Measurements from ENCODE around the gene WDR70.

GRCh38 chr5:37742111-37742510, 363.0 kb downstream of the WDR70 start:
- TF ChIP-seq, protein P1, sequence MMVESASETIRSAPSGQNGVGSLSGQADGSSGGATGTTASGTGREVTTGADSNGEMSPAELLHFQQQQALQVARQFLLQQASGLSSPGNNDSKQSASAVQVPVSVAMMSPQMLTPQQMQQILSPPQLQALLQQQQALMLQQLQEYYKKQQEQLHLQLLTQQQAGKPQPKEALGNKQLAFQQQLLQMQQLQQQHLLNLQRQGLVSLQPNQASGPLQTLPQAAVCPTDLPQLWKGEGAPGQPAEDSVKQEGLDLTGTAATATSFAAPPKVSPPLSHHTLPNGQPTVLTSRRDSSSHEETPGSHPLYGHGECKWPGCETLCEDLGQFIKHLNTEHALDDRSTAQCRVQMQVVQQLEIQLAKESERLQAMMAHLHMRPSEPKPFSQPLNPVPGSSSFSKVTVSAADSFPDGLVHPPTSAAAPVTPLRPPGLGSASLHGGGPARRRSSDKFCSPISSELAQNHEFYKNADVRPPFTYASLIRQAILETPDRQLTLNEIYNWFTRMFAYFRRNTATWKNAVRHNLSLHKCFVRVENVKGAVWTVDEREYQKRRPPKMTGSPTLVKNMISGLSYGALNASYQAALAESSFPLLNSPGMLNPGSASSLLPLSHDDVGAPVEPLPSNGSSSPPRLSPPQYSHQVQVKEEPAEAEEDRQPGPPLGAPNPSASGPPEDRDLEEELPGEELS (CRISPR knock-in tag; IDR thresholded peaks at IDR 0.05), result no peak
- TF ChIP-seq, protein P2, sequence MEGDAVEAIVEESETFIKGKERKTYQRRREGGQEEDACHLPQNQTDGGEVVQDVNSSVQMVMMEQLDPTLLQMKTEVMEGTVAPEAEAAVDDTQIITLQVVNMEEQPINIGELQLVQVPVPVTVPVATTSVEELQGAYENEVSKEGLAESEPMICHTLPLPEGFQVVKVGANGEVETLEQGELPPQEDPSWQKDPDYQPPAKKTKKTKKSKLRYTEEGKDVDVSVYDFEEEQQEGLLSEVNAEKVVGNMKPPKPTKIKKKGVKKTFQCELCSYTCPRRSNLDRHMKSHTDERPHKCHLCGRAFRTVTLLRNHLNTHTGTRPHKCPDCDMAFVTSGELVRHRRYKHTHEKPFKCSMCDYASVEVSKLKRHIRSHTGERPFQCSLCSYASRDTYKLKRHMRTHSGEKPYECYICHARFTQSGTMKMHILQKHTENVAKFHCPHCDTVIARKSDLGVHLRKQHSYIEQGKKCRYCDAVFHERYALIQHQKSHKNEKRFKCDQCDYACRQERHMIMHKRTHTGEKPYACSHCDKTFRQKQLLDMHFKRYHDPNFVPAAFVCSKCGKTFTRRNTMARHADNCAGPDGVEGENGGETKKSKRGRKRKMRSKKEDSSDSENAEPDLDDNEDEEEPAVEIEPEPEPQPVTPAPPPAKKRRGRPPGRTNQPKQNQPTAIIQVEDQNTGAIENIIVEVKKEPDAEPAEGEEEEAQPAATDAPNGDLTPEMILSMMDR (IDR thresholded peaks at IDR 0.05), result no peak
- TF ChIP-seq, protein P3, sequence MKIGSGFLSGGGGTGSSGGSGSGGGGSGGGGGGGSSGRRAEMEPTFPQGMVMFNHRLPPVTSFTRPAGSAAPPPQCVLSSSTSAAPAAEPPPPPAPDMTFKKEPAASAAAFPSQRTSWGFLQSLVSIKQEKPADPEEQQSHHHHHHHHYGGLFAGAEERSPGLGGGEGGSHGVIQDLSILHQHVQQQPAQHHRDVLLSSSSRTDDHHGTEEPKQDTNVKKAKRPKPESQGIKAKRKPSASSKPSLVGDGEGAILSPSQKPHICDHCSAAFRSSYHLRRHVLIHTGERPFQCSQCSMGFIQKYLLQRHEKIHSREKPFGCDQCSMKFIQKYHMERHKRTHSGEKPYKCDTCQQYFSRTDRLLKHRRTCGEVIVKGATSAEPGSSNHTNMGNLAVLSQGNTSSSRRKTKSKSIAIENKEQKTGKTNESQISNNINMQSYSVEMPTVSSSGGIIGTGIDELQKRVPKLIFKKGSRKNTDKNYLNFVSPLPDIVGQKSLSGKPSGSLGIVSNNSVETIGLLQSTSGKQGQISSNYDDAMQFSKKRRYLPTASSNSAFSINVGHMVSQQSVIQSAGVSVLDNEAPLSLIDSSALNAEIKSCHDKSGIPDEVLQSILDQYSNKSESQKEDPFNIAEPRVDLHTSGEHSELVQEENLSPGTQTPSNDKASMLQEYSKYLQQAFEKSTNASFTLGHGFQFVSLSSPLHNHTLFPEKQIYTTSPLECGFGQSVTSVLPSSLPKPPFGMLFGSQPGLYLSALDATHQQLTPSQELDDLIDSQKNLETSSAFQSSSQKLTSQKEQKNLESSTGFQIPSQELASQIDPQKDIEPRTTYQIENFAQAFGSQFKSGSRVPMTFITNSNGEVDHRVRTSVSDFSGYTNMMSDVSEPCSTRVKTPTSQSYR (CRISPR knock-in tag; IDR thresholded peaks at IDR 0.05), result no peak
- TF ChIP-seq TEAD4 (CRISPR knock-in tag; IDR thresholded peaks at IDR 0.05), result no peak
- TF ChIP-seq, protein P4, sequence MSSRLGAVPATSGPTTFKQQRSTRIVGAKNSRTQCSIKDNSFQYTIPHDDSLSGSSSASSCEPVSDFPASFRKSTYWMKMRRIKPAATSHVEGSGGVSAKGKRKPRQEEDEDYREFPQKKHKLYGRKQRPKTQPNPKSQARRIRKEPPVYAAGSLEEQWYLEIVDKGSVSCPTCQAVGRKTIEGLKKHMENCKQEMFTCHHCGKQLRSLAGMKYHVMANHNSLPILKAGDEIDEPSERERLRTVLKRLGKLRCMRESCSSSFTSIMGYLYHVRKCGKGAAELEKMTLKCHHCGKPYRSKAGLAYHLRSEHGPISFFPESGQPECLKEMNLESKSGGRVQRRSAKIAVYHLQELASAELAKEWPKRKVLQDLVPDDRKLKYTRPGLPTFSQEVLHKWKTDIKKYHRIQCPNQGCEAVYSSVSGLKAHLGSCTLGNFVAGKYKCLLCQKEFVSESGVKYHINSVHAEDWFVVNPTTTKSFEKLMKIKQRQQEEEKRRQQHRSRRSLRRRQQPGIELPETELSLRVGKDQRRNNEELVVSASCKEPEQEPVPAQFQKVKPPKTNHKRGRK (CRISPR knock-in tag; IDR thresholded peaks at IDR 0.05; ENCODE audit: borderline replicate concordance), result no peak
- TF ChIP-seq, protein P5, sequence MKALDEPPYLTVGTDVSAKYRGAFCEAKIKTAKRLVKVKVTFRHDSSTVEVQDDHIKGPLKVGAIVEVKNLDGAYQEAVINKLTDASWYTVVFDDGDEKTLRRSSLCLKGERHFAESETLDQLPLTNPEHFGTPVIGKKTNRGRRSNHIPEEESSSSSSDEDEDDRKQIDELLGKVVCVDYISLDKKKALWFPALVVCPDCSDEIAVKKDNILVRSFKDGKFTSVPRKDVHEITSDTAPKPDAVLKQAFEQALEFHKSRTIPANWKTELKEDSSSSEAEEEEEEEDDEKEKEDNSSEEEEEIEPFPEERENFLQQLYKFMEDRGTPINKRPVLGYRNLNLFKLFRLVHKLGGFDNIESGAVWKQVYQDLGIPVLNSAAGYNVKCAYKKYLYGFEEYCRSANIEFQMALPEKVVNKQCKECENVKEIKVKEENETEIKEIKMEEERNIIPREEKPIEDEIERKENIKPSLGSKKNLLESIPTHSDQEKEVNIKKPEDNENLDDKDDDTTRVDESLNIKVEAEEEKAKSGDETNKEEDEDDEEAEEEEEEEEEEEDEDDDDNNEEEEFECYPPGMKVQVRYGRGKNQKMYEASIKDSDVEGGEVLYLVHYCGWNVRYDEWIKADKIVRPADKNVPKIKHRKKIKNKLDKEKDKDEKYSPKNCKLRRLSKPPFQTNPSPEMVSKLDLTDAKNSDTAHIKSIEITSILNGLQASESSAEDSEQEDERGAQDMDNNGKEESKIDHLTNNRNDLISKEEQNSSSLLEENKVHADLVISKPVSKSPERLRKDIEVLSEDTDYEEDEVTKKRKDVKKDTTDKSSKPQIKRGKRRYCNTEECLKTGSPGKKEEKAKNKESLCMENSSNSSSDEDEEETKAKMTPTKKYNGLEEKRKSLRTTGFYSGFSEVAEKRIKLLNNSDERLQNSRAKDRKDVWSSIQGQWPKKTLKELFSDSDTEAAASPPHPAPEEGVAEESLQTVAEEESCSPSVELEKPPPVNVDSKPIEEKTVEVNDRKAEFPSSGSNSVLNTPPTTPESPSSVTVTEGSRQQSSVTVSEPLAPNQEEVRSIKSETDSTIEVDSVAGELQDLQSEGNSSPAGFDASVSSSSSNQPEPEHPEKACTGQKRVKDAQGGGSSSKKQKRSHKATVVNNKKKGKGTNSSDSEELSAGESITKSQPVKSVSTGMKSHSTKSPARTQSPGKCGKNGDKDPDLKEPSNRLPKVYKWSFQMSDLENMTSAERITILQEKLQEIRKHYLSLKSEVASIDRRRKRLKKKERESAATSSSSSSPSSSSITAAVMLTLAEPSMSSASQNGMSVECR (CRISPR knock-in tag; IDR thresholded peaks at IDR 0.05; ENCODE audit: borderline replicate concordance), result no peak

Measured in WTC11 (cell line).